HG03378 (cell line): Measurements from ENCODE around the gene TBC1D5.

Source experiments
- ATAC-seq: cut with Tn5 transposase; IDR thresholded peaks from one replicate; pipeline ENCODE4 v1.9.1; 2021; ENCODE audit warnings: mild to moderate bottlenecking, moderate library complexity; ENCODE audit not compliant: unreplicated experiment

TBC1D5 gene

GRCh38 chr3:17258823-17259436 is 483.5 kb downstream of the TBC1D5 start:
- no peak for ATAC-seq

- no peak for ATAC-seq
Measured at GRCh38 chr3:17257269-17257668, 485.2 kb downstream of the TBC1D5 start.

GRCh38 chr3:17243621-17244020 is 498.8 kb downstream of the TBC1D5 start:
- ATAC-seq: no peak

GRCh38 chr3:17239417-17239816 is 503.0 kb downstream of the TBC1D5 start:
- no peak for ATAC-seq

GRCh38 chr3:17238023-17238422 is 504.4 kb downstream of the TBC1D5 start:
- no peak for ATAC-seq

GRCh38 chr3:17235310-17235709 is 507.1 kb downstream of the TBC1D5 start:
- no peak for ATAC-seq

GRCh38 chr3:17234382-17234781 is 508.0 kb downstream of the TBC1D5 start:
- ATAC-seq: no peak

- ATAC-seq: peak; percentile 90
Measured at GRCh38 chr3:17233398-17233800, 509.0 kb downstream of the TBC1D5 start.

- ATAC-seq: no peak
Measured at GRCh38 chr3:17232442-17232841, 510.0 kb downstream of the TBC1D5 start.

- no peak for ATAC-seq
Measured at GRCh38 chr3:17231537-17232261, 510.7 kb downstream of the TBC1D5 start.

GRCh38 chr3:17227472-17227871 is 515.0 kb downstream of the TBC1D5 start:
- ATAC-seq: no peak

- ATAC-seq: no peak
Measured at GRCh38 chr3:17221529-17221928, 520.9 kb downstream of the TBC1D5 start.

- ATAC-seq: no peak
Measured at GRCh38 chr3:17219593-17219992, 522.8 kb downstream of the TBC1D5 start.

- ATAC-seq: no peak
Measured at GRCh38 chr3:17218587-17218986, 523.8 kb downstream of the TBC1D5 start.

GRCh38 chr3:17217588-17217987 is 524.8 kb downstream of the TBC1D5 start:
- no peak for ATAC-seq

GRCh38 chr3:17213102-17213501 is 529.3 kb downstream of the TBC1D5 start:
- no peak for ATAC-seq

- no peak for ATAC-seq
Measured at GRCh38 chr3:17207979-17208378, 534.5 kb downstream of the TBC1D5 start.

- no peak for ATAC-seq
Measured at GRCh38 chr3:17207019-17207418, 535.4 kb downstream of the TBC1D5 start.

GRCh38 chr3:17204049-17204650 is 538.3 kb downstream of the TBC1D5 start:
- ATAC-seq: no peak

GRCh38 chr3:17201538-17201937 is 540.9 kb downstream of the TBC1D5 start:
- ATAC-seq: no peak

GRCh38 chr3:17195856-17196604 is 546.4 kb downstream of the TBC1D5 start:
- ATAC-seq: peak; percentile 92
